HT1080 (cell line): Measurements from ENCODE around the gene VANGL2. TPM values are rescaled to one million over a fixed set of nuclear protein-coding genes. Genes with fewer than 3 reads are reported as not detected.

Source experiments
- DNase-seq: peaks from one replicate; pipeline ENCODE4 v3.0.0-alpha.2; 2015; ENCODE audit warnings: low read depth
- total RNA-seq: library from RNA; depleted of rRNA; stranded (reverse); fragments of >200 nt; shearing (Covaris generic); gene quantifications from 2 replicates; pipeline ENCODE4 v1.2.3, GENCODE V29; 2014

The VANGL2 gene
- total RNA-seq, 1 experiment from 2014 or later, result 2.5 TPM

GRCh38 chr1:160427625-160428024, 27.3 kb downstream of the VANGL2 start:
- DNase-seq, result peak; percentile 32

DNA sequence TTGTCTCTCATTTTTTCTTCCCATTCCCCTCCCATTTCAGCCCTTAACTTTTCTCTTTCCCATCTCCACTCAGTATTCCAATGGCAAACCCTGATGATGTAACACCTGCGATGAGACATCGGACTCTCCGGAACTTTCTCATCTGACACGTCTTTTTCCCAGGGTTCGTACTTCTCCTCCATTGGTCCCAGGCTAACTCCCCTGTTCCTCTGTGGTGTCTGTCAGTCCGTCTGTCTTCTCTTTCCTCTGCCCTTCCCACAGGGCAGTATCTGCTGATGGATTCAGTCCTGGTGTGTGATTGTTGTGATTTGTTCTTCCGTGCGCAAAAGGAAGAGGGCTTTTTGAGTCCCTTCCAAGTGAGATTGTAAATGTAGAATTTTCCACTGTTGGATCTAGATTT, 27.7 kb downstream of the VANGL2 start:
- no peak for DNase-seq

DNA sequence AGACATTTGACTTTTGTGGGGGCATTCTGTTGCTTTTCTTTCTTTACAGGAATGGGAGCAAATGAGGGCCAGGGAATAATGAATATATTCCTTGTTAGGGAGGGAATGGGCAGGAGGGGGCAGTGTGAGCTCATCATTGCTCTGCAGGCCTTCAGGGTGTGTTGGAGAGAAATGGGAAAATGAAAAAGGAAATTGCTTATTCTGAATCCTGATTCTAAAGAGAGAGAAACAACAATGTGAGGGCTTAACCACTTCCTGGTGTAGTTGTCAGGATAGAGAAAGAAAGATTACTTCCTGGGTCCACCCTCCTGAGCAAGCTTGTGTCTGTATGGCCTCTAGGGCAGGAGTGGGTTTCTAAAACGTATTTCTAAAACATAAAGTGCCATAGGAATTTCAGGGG, 28.3 kb downstream of the VANGL2 start:
- peak; percentile 82 for DNase-seq

DNA sequence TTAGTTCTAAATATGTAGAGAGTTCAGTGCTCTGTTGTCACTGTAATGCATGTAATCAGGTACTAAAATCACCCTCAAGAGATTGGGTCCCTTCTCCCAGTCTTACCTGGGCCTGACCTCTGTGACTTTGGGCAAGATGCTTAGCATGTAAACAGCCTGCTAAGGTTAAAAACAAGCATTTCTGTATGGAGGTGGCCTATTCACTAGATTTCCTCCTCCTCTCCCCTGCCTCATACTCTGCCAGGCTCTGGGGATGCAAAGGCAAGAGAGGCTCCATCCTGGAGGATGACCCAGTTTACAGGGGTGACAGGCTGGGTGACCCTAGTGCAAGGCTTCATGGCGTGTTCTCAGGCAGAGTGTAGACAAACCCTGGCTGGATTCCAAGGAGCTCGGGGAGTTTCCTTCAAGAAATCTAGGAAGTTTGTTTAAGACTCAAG, 28.8 kb downstream of the VANGL2 start:
- DNase-seq, result no peak

GRCh38 chr1:160429702-160430535, 29.6 kb downstream of the VANGL2 start:
- DNase-seq, result no peak

DNA sequence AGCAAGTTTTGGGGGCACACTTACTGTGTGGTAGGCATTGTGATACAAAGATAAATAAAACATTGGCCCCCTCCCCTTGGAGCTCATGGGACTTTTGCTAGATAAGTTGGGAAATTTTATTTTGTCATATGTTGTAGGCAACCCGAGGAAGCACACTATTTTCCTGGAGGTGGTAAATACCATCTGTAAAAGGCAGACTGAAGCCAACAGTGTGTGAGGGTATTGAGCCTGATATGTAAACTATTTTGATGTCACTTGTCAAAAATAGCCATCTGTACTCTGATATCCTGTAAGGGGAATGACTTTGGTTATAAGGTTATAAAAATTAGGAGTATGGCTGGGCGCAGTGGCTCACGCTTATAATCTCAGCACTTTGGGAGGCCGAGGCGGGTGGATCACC, 30.6 kb downstream of the VANGL2 start:
- no peak for DNase-seq

- DNase-seq, result no peak
These were observed 31.2 kb downstream of the VANGL2 start for GRCh38 chr1:160431571-160431970.

DNA sequence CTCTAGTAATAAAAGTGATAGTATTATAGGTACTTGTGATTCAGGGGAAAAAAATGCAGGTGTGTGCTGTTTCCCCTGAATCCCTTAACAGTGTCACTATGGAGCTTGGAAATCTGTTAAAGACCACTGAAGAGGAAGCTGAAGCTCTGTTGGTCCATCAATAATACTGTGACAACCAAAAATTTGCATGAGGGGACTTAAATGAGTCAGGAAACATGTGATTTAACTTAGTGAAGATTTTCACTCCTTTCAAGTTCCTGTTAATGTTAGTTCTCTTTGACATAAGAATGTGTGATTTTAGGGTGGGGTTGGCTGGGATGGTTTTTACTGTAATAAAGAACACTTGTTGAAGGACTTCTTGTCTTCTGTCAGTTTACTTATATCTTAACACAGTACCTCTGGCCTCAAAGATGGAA, 32.0 kb downstream of the VANGL2 start:
- DNase-seq, result no peak

GRCh38 chr1:160436966-160437365, 36.6 kb downstream of the VANGL2 start:
- DNase-seq, result no peak

DNA sequence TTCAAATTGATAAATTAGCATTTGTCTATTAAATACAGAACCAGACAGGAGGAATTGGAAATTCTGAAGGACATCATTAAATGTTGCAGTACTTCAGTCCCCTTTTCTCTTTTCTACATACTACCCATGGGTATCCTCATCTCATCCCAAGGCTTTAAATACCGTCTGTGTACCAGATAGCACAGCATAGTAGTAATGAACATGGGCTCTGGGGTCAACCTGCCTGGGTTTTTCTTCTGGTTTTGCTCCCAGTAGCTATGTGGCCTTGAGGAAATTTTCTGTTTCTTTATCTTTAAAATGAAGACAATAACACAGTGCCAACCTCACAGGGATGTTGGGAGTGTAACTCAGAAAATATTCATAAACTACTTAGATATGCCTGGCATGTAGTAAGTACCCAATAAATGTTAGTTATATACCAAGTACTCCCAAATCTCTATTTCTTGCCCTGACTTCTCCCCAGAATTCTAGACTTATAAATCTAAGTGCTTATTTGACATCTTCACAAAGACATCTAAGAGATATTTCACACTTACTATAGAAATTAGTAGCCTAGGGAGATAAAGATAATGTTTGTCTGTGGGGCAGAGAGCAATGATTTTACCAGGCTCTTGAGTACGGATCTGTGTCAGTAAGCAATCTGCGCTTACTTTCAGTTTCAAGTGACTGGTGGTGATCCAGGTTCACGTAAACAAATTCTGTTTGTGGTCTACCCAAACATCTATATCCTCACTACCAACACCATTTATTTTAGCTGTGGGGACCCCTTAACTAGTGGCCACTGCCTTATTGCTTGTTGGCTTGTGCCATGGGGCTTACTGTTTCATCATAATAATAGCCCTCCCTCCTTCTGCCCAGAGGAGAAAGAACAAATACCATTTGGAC, 37.3 kb downstream of the VANGL2 start:
- DNase-seq, result no peak

DNA sequence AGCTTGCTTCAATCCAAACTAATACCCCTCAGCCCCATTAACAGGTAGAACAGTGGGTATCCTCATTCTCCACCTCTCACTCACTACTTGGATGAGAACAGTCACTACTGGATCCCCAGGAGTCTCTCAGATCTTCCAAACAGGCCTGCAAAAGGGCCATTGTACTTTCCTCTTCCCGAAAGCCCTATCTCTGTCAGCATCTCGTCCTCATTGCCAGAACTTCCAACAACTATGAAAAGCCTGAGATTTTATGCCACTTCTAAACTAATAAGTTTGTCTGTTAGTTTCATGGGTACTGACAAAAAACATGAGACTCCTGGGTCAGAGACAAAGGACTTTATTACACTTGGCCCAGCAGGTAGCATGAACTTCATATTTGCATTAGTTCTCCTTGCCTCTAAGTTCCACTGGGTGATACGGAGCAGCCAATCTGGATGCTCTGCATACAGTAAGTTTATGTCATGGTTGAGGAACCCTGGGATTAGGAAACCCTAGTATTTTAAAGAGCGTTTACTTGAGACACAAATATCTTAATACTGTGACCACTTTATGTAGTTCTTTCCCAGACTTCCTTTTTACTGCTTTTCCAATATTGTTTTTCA, 38.1 kb downstream of the VANGL2 start:
- no peak for DNase-seq

DNA sequence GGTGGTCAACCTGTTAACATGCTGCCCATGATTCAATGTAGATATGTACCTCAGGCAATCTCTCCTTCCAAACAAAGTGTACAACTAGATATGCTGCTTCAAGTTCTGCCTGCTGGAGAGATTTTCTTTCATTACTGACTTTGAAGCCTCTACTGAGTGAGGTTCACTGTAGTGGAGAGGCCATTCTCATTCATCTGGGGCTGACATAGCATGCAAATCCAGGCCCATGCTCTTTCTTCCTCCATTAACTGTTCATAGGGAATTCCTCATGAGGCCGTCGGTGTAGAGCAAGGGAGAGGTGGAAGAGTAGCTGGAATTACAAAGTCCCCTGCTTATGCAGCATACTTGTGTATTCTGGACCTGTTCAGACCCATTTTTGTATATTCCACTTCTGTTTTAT, 38.6 kb downstream of the VANGL2 start:
- no peak for DNase-seq

- DNase-seq, result no peak
These were observed 39.4 kb downstream of the VANGL2 start for GRCh38 chr1:160439718-160440117.

DNA sequence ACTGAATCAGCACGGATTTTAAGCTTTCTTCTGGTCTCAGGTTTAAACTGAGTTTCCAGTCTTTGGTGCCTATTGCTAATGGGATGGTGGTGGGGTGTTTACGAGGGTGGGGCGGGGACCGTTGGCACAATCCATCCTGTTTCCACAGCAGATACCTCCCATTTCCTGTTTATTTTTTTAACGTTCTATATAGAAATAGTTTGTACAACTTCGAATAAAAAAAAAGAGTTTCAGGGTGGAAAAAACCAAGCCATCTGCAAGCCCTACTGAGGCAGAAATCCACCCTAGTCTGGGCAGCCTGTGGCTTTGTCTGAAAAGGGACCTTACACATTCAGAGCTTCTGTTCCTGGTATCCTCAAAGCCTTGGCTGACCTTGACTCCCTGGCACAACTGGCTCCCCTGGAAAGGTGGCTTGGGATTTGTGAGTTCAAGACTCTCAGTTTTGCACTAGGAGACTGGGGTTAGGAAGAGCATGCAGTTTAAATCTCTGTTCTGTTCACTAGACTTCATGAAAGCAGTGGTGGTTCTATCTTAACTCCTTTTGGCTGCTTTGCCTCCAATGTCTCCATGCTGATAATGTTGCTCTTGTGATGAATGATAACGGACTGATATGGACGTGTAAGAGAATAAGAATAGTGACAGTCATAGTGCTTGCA, 46.7 kb downstream of the VANGL2 start:
- DNase-seq, result no peak

- no peak for DNase-seq
These were observed 49.1 kb downstream of the VANGL2 start for GRCh38 chr1:160449494-160449893.

GRCh38 chr1:160451119-160451858, 50.9 kb downstream of the VANGL2 start:
- no peak for DNase-seq

DNA sequence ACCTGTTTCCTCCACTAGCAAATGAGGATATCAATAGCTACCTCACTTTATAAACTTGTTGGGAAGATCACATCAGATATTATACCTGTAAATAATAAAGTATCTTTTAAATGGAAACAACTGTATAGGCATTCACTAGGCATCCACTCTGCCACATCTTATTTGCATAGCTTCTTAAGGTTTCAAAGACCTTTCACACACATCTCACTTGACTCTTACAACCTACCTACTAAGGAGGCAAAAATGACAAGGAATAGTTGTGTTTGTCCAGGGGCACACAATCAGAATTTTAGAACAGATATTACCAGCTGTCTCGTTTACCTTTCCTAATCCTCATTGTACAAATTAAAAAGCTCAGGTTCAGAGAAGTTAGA, 51.5 kb downstream of the VANGL2 start:
- DNase-seq, result no peak

DNA sequence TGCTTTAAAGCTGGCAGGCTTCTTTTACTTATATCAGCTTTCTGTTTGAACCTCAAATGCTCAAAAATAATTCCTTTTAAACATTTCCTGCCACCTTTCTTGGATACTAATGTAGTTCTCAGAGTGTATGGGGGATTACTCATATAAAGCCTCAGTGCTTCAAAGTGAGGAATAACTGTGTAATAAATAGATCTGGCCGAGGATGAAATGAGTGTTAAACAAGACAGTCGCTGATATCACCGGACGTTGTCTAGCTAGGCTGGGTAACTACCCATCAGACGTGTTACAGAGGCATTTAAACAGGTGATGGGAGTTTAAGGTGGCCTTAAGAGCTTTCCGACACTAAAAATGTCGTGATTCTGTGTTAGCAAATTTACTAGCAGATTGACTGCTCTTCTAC, 53.1 kb downstream of the VANGL2 start:
- no peak for DNase-seq

DNA sequence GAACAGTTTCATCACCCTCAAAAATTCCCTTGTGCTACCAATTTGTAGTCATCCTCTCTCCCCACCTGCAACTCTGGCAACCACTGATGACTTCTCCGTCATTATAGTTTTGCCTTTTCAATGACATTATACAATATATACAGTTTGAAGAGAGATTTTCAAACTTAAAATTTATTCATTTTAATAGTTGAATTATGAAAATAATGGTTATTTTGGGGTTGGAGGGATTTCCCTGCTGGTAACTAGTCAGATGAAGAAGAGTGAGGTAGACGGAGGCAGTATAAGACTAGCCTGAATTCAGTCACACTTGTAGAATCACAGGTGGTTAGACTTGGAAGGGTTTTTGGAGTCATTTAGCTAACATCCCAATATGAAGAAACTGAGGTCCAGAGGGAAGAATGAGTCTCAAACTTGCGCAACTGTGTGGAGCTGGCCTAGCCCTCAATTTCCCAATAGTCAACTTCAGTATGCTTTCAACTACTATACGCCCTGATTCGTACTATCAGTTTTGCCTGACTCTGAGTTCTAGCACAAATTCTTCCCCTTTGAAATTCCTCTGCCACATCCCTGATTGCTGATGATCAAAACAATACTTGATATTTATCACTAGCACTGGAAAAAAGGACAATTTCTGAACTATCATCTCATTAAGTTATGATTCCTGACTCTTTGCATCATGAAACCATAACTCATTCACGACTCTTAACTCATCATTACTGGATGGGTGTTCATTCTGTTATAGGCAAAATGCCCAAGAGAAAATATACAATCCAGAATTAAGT, 54.2 kb downstream of the VANGL2 start:
- no peak for DNase-seq

DNA sequence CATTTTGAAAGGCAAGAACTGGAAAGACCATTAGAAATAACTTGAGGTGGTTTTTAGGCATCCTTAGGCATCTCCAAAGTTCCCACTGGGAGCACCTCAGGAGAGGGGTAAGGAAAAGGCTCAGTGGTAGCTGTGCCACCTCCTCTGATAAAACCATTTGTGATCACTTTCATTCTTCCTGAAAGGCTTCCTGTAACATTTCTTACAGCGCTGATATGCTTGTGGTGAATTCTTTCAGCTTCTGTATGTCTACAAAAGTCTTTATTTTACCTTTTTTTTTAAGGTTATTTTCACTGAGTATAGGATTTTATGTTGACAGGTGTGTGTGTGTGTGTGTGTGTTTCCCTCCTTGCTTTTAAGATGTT, 54.8 kb downstream of the VANGL2 start:
- no peak for DNase-seq
